ENCODE results near the gene PSG11. TPM values are rescaled to one million over a fixed set of nuclear protein-coding genes. Genes with fewer than 3 reads are reported as not detected.
"Not testable (repeated sequence)": the region's sequence is repeated elsewhere in the genome, so short reads cannot be mapped to it uniquely, and the experiment has no call there.

Gene PSG11
- total RNA-seq, 2 donors from 2014 or later, result not detected

DNA sequence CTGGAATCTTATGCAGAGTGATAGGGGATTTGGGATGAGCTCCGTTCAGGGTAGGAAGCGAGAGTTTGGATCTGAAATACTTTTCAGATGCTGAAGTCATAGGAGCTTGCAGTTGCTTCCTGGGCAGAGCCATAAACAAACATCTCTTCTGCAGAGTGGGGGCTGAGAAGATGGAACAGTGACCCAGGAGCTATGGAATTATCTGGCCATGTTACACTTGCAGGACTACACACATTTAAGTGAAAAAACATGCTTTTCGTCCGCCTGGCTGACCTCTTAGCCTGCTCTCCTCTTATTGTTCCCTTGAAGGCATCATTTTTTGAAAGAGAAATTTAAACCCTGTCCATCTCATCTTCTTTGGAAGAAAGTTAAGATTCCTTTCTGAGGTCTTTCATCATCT is 40.7 kb downstream of the PSG11 start:
- no peaks in the 10 kb centered on the region for H3K36me3 ChIP-seq (ENCODE audit: control insufficient read depth, insufficient read depth, low read length)
- H3K4me3 Mint-ChIP-seq, result no peak overlapping the region
- no peaks in the 10 kb centered on the region for H3K27me3 ChIP-seq (ENCODE audit: control insufficient read depth, insufficient read depth, low read length, poor library complexity, severe bottlenecking)
- H3K27ac ChIP-seq (ENCODE audit: low read depth, low read length), result no peak overlapping the region
- H3K27me3 Mint-ChIP-seq (ENCODE audit: insufficient read depth), result no peaks in the 10 kb centered on the region
- H3K4me1 ChIP-seq (ENCODE audit: control insufficient read depth, insufficient read depth, low read length), result no peaks in the 10 kb centered on the region
- no peaks in the 10 kb centered on the region for H3K9me3 ChIP-seq (ENCODE audit: control insufficient read depth, low read length)
- H3K36me3 Mint-ChIP-seq (ENCODE audit: low read depth), result no peaks in the 10 kb centered on the region
- H3K27ac Mint-ChIP-seq, result no peak overlapping the region
- H3K9ac ChIP-seq (ENCODE audit: extremely low read depth, low read length, poor library complexity, severe bottlenecking), result no peak overlapping the region
- TF ChIP-seq, protein P1, sequence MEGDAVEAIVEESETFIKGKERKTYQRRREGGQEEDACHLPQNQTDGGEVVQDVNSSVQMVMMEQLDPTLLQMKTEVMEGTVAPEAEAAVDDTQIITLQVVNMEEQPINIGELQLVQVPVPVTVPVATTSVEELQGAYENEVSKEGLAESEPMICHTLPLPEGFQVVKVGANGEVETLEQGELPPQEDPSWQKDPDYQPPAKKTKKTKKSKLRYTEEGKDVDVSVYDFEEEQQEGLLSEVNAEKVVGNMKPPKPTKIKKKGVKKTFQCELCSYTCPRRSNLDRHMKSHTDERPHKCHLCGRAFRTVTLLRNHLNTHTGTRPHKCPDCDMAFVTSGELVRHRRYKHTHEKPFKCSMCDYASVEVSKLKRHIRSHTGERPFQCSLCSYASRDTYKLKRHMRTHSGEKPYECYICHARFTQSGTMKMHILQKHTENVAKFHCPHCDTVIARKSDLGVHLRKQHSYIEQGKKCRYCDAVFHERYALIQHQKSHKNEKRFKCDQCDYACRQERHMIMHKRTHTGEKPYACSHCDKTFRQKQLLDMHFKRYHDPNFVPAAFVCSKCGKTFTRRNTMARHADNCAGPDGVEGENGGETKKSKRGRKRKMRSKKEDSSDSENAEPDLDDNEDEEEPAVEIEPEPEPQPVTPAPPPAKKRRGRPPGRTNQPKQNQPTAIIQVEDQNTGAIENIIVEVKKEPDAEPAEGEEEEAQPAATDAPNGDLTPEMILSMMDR (conservative IDR thresholded peaks at IDR 0.05), result no peak
- H3K4me3 ChIP-seq (ENCODE audit: low read length), result no peak overlapping the region
- peaks cover 83% of the 10 kb centered on the region for H3K9me3 Mint-ChIP-seq
- DNase-seq, result no peak
- H3K4me1 Mint-ChIP-seq, result no peaks in the 10 kb centered on the region
- WGBS, 2 experiments (ENCODE audit: insufficient coverage in 1 of 2, insufficient read length in 1 of 2), result 75 to 81% methylated on average over 4 of the region's 4 CpGs

DNA sequence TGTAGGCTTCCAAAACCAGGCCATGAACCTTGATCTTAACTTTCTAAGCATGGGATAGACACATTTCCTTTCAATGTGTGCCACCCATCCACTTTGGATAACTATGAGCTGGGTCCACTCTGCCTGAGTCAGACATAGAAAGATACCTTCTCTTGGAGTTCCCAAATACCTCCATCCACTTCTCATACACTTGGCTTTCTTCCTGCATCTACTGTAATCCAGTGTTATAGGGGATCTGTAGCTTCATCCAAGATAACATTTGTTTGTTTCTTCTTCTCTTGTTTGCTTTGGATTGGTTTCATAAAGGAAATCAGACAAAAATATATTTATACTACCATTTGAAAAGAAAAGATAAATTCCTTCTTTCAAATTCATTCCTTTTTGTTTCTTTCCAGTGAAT is 44.2 kb downstream of the PSG11 start:
- not testable (repeated sequence) for H3K4me1 Mint-ChIP-seq; H3K4me3 ChIP-seq (ENCODE audit: low read length); H3K9me3 ChIP-seq (ENCODE audit: control insufficient read depth, low read length); DNase-seq; H3K36me3 Mint-ChIP-seq (ENCODE audit: low read depth); H3K27ac ChIP-seq (ENCODE audit: low read depth, low read length); H3K4me1 ChIP-seq (ENCODE audit: control insufficient read depth, insufficient read depth, low read length); H3K27me3 ChIP-seq (ENCODE audit: control insufficient read depth, insufficient read depth, low read length, poor library complexity, severe bottlenecking); H3K27me3 Mint-ChIP-seq (ENCODE audit: insufficient read depth); H3K27ac Mint-ChIP-seq; H3K4me3 Mint-ChIP-seq; H3K36me3 ChIP-seq (ENCODE audit: control insufficient read depth, insufficient read depth, low read length); H3K9ac ChIP-seq (ENCODE audit: extremely low read depth, low read length, poor library complexity, severe bottlenecking)
- peaks cover 82% of the 10 kb centered on the region for H3K9me3 Mint-ChIP-seq

DNA sequence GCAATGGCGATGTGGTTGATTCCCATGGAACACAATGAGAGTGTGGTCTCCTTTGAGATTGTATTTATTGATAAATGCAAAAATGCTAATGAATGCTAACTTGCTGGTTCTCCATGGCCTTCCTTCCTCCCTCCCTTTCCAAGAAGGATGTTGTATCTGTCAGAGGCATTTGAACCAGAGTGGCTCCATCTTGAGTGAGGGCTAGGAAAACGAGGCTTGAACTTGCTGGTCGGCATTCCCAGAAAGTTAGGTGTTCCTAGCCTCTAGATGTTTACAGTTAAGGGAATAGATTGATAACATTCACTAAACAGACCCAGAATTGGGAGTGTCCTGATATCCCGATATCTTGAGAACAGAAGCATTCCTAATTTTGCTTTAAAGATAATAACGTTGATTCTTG is 54.8 kb downstream of the PSG11 start:
- DNase-seq; H3K36me3 ChIP-seq (ENCODE audit: control insufficient read depth, insufficient read depth, low read length); H3K4me3 Mint-ChIP-seq; H3K4me1 ChIP-seq (ENCODE audit: control insufficient read depth, insufficient read depth, low read length); H3K27me3 Mint-ChIP-seq (ENCODE audit: insufficient read depth); H3K4me1 Mint-ChIP-seq; H3K27ac ChIP-seq (ENCODE audit: low read depth, low read length); H3K9ac ChIP-seq (ENCODE audit: extremely low read depth, low read length, poor library complexity, severe bottlenecking); H3K27me3 ChIP-seq (ENCODE audit: control insufficient read depth, insufficient read depth, low read length, poor library complexity, severe bottlenecking); H3K27ac Mint-ChIP-seq; H3K9me3 ChIP-seq (ENCODE audit: control insufficient read depth, low read length); H3K36me3 Mint-ChIP-seq (ENCODE audit: low read depth); H3K4me3 ChIP-seq (ENCODE audit: low read length): not testable (repeated sequence)
- H3K9me3 Mint-ChIP-seq, result peaks cover 91% of the 10 kb centered on the region
- 75 to 89% methylated on average over 1 to 4 of the region's 5 CpGs for WGBS, 2 experiments (ENCODE audit: insufficient coverage in 1 of 2, insufficient read length in 1 of 2)

DNA sequence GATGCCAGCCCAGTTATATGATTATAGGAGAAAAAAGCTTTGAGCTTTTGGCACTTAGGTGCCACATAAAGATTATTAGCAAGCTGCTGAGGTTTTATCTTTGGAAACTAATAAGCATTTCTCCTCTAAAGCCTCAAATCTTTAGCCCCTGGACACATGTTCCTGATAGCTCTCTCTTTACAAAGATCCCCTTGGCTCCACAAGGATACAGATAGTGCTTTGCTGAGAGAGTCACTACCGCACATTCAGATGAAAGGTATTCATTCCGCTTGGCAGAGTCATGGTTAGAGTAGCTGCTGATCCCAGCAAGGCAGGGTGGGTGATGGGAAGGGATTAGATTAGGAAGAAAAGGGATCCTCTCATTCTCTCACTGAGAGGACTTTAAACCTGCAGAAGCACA is 61.1 kb downstream of the PSG11 start:
- Mint-ChIP-seq H3K36me3 (ENCODE audit: low read depth) (no peaks in the 10 kb centered on the region), H3K4me3 (no peak overlapping the region), H3K27me3 (ENCODE audit: insufficient read depth) (no peaks in the 10 kb centered on the region), H3K9me3 (peaks cover 94% of the 10 kb centered on the region), H3K27ac (no peak overlapping the region), H3K4me1 (no peaks in the 10 kb centered on the region)
- Histone ChIP-seq H3K4me3 (ENCODE audit: low read length) (no peak overlapping the region), H3K9ac (ENCODE audit: extremely low read depth, low read length, poor library complexity, severe bottlenecking) (no peak overlapping the region), H3K27ac (ENCODE audit: low read depth, low read length) (no peak overlapping the region), H3K9me3 (ENCODE audit: control insufficient read depth, low read length) (no peaks in the 10 kb centered on the region), H3K36me3 (ENCODE audit: control insufficient read depth, insufficient read depth, low read length) (no peaks in the 10 kb centered on the region), H3K27me3 (ENCODE audit: control insufficient read depth, insufficient read depth, low read length, poor library complexity, severe bottlenecking) (no peaks in the 10 kb centered on the region), H3K4me1 (ENCODE audit: control insufficient read depth, insufficient read depth, low read length) (no peaks in the 10 kb centered on the region)
- DNase-seq, result no peak
- TF ChIP-seq, protein P1 (conservative IDR thresholded peaks at IDR 0.05), result no peak
- 69 to 76% methylated on average over 2 of the region's 2 CpGs for WGBS, 2 experiments (ENCODE audit: insufficient coverage in 1 of 2, insufficient read length in 1 of 2)
